Transverse colon (tissue), 3 donors: ENCODE results near the gene HSF5.

Experiments used
- EP300 ChIP-seq: sonication (generic); formaldehyde crosslinking; IDR thresholded peaks from one replicate; pipeline ENCODE4 v1.6.1; 2017; ENCODE audit warnings: antibody characterized with exemption, low read depth
- TF ChIP-seq, protein P1 (sequence below), 5 experiments: fragments of 200-600 bp in 3 of 5; fragments of 450-650 bp in 2 of 5; sonication (generic) in 3 of 5; IDR thresholded peaks; 1 replicate in 2 of 5; 2 replicates in 3 of 5; pipeline ENCODE4 v1.5.1; 2016 to 2017; ENCODE audit warnings: antibody characterized with exemption in 5 of 5, inconsistent platforms in 3 of 5, mild to moderate bottlenecking in 2 of 5, moderate library complexity in 1 of 5

DNA sequence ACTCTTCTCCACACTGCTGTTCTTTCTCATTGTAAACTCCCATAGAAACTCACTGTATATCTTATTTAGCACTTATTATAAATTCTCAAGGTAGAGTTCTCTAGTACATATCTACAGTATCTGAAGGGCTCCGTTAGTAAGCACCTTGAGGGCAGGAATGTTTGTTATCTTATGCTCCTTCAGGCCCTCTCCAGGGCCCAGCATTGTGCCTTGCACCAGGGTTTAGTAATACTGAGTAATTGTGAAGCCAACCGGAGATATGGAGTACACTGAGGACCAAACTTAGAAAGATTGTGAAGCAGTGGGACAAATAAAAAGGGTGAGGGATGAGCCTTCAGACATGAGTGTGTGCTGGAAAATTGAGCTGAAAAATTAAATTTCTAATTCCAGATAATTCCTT is 97.3 kb downstream of the HSF5 start:
- TF ChIP-seq, protein P1, sequence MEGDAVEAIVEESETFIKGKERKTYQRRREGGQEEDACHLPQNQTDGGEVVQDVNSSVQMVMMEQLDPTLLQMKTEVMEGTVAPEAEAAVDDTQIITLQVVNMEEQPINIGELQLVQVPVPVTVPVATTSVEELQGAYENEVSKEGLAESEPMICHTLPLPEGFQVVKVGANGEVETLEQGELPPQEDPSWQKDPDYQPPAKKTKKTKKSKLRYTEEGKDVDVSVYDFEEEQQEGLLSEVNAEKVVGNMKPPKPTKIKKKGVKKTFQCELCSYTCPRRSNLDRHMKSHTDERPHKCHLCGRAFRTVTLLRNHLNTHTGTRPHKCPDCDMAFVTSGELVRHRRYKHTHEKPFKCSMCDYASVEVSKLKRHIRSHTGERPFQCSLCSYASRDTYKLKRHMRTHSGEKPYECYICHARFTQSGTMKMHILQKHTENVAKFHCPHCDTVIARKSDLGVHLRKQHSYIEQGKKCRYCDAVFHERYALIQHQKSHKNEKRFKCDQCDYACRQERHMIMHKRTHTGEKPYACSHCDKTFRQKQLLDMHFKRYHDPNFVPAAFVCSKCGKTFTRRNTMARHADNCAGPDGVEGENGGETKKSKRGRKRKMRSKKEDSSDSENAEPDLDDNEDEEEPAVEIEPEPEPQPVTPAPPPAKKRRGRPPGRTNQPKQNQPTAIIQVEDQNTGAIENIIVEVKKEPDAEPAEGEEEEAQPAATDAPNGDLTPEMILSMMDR (IDR thresholded peaks at IDR 0.05), result no peak
- TF ChIP-seq EP300, result no peak
